Measurements from ENCODE around the gene COBLL1. TPM values are rescaled to one million over a fixed set of nuclear protein-coding genes. Genes with fewer than 3 reads are reported as not detected.

COBLL1 gene
- total RNA-seq, 4 donors from 2014 or later = 42.2 to 59.4 (median 45.2) TPM

GRCh38 chr2:164642946-164643555 lies 198.6 kb downstream of the COBLL1 start:
- Histone ChIP-seq H3K27ac (no peak overlapping the region), H3K4me1 (no peaks in the 10 kb centered on the region), H3K4me3 (no peak overlapping the region), H3K27me3 (no peaks in the 10 kb centered on the region), H3K9me3 (no peaks in the 10 kb centered on the region), H3K36me3 (no peaks in the 10 kb centered on the region)
- TF ChIP-seq CTCF (IDR thresholded peaks at IDR 0.05) (no peak), POLR2A (IDR thresholded peaks at IDR 0.05) (no peak)
- no peak for DNase-seq

DNA sequence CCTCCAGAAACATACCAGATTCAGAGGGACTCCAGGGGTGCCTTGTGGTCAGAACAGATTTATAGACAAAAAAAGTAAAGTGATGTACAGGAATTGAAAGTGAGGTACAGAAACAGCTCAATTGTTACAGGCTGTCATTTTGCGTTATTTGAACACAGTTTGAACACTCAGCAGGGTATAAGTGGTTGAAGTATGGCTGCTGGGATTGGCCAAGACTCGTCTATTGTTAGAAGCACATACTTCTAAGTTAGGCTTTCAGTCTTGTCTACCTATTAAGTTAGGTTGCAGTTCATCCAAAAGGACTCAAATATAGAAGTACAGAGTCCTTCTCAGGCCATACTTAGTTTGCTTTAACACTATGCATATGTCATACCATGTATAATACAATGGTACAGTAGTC lies 199.4 kb downstream of the COBLL1 start:
- Histone ChIP-seq H3K9me3 (no peaks in the 10 kb centered on the region), H3K4me1 (no peaks in the 10 kb centered on the region), H3K36me3 (no peaks in the 10 kb centered on the region), H3K27ac (no peak overlapping the region), H3K27me3 (no peaks in the 10 kb centered on the region), H3K4me3 (no peak overlapping the region)
- TF ChIP-seq POLR2A (IDR thresholded peaks at IDR 0.05) (no peak), CTCF (IDR thresholded peaks at IDR 0.05) (no peak)
- no peak for DNase-seq

Small RNA genes lying within 50 kb of the gene (small RNA-seq; reads per million reads assigned to genes)
- gene RNA5SP110 (0 reads per million in 2 donors), gene SNORA70F (0 reads per million in 2 donors)

Other genes with a start within 250 kb of the COBLL1 start
- 1 to 10 TPM; 1.1 to 3.1 (median 2.1) TPM for gene GRB14, start 220.3 kb downstream of the COBLL1 start, total RNA-seq
- 10 to 100 TPM in 1 of 4 donors, 1 to 10 TPM in 2, not detected in 1; 3.2 to 13.1 (median 7.0) TPM for gene SLC38A11, start 113.7 kb upstream of the COBLL1 start, total RNA-seq